ENCODE measurements around the gene GJA10.
"Not testable (repeated sequence)": the region's sequence is repeated elsewhere in the genome, so short reads cannot be mapped to it uniquely, and the experiment has no call there.

GJA10 gene

DNA sequence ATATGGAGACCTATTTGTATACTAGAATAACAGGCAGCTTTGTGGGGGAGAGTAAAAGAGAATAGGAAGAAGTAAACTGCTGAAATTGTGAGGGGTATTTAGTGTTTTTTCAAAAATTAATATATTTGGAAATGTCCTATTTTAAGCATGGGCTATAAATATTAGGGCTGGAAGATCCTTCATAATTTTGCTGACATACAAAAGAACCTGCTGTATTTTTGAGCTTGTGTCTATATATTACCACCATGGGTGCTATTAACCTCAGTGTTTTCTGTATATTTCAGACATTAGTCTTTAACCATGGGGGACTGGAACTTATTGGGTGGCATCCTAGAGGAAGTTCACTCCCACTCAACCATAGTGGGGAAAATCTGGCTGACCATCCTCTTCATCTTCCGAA, at the start of gene GJA10:
GJA10 (plus strand) TSS at position 301 of the 400 bp plus-strand sequence; CDS start at position 301, 0 bp downstream.
- DNase-seq (ENCODE audit: low read depth in 1 of 2, low spot score in 1 of 2) = no peak

DNA sequence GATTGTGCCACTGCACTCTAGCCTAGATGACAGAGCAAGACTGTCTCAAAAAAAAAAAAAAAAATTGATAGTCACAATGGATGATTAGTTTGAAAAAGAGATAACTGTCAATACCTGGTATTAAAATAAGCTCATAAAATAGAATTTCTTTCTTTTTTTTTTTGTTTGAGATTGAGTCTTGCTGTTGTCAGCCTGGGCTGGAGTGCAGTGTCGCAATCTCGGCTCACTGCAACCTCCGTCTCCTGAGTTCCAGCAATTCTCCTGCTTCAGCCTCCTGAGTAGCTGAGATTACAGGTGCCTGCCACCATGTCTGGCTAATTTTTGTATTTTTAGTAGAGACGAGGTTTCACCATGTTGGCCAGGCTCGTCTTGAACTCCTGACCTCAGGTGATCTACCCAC, 46.8 kb upstream of the GJA10 start:
- not testable (repeated sequence) for DNase-seq (ENCODE audit: low read depth in 1 of 2, low spot score in 1 of 2)

DNA sequence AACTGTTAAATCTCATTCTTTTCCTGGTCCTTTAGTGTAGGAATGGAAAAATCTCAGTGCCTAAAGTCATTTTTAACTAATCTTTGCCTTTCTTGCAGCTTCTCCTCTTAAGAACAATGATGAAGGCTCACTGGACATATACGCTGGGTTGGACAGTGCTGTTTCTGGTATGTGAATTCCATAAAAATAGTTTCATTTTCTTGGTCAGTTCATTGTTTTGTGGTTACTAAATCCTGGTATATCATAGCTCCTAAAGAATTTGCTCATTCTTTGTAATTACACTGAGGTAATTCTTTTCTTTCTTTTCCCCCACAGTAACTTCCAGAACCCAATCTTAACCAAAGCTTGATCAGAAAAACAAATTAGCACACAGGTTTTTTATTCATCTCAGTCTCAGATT, 41.2 kb upstream of the GJA10 start:
- DNase-seq (ENCODE audit: low read depth in 1 of 2, low spot score in 1 of 2) = no peak

DNA sequence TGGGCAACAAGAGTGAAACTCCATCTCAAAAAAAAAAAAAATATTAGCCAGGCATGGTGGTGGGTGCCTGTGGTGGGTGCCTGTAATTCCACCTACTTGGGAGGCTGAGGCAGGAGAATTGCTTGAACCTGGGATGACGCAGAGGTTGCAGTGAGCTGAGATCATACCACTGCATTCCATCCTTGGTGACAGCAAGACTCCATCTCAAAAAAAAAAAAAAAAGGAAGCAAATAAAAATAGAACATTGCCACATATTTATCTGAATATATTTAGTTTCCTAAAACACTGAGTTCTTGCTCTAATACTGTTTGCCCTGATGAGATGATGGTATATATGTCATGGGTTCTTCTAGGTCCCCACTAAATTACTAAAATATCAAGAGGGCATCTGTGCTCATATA, 36.2 kb upstream of the GJA10 start:
- no peak for DNase-seq (ENCODE audit: low read depth in 1 of 2, low spot score in 1 of 2)

DNA sequence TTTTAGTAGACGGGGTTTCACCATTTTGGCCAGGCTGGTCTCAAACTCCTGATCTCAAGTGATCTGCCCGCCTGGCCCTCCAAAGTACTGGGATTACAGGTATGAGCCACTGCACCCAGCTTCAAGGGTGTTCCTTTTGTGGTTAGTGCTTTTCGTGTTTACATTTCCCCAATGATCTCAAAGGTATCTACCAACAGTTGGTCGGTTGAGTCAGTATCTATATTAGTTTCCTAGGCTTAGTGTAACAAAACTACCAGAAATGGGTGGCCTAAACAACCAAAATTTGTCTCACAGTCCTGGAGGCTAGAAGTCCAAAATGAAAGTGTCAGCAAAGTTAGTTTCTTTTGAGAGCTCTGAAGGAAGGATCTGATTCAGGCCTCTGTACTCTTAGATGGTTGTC, 34.5 kb upstream of the GJA10 start:
- no peak for DNase-seq (ENCODE audit: low read depth in 1 of 2, low spot score in 1 of 2)

DNA sequence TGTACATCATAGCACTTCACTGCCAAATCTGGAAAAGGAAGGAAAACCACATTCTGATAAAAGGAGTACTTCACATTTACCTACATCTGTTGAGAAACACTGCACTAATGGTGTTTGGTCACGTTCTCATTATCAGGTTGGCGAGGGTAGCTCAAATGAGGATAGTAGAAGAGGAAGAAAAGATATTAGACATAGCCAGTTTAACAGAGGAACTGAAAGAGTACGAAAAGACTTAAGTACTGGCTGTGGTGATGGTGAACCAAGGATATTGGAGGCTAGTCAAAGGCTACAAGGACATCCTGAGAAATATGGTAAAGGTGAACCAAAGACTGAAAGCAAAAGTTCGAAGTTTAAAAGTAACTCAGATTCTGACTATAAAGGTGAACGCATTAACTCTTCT, 32.0 kb upstream of the GJA10 start:
- no peak for DNase-seq (ENCODE audit: low read depth in 1 of 2, low spot score in 1 of 2)

DNA sequence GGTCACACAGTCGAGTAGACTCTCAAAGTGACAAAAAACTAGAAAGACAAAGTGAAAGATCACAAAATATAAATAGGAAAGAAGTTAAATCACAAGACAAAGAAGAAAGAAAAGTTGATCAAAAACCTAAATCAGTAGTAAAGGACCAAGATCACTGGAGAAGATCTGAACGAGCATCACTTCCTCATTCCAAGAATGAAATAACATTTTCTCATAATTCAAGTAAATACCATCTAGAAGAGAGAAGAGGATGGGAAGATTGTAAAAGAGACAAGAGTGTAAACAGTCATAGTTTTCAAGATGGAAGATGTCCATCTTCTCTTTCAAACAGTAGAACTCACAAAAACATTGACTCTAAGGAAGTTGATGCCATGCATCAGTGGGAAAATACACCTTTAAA, 31.6 kb upstream of the GJA10 start:
- no peak for DNase-seq (ENCODE audit: low read depth in 1 of 2, low spot score in 1 of 2)

DNA sequence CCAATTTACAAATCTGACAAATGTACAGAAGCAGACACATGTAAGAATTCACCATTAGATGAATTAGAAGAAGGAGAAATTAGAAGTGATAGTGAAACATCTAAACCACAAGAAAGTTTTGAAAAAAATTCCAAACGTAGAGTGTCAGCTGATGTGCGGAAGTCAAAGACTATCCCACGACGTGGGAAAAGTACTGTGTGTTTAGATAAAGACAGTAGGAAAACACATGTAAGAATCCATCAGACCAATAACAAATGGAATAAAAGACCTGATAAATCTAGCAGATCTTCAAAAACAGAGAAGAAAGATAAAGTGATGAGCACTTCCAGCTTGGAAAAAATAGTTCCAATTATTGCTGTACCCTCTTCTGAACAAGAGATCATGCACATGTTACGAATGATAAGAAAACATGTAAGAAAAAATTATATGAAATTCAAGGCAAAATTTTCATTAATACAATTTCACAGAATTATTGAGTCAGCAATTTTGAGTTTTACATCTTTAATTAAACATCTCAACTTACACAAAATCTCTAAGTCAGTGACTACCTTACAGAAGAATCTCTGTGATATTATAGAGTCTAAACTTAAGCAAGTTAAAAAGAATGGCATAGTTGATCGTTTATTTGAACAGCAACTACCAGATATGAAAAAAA, 28.1 kb upstream of the GJA10 start:
- no peak for DNase-seq (ENCODE audit: low read depth in 1 of 2, low spot score in 1 of 2)

DNA sequence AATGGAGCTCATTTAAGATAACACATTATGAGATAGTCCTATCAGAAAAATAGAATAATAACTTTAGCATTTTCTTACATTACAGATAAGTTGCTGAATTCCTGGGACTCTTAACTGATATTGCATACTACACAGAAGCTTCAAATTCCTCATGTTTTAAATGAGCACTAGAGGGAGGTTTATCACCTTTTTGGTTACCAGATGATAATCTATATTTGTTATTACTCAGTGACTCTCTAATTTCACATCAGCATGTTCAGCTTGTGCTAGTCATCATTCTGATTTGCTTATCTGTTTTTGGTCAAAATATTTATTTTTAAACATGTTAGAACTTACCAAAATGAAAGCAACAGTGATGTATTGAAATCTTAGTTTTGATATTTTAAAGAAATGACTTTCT, 20.5 kb upstream of the GJA10 start:
- no peak for DNase-seq (ENCODE audit: low read depth in 1 of 2, low spot score in 1 of 2)

DNA sequence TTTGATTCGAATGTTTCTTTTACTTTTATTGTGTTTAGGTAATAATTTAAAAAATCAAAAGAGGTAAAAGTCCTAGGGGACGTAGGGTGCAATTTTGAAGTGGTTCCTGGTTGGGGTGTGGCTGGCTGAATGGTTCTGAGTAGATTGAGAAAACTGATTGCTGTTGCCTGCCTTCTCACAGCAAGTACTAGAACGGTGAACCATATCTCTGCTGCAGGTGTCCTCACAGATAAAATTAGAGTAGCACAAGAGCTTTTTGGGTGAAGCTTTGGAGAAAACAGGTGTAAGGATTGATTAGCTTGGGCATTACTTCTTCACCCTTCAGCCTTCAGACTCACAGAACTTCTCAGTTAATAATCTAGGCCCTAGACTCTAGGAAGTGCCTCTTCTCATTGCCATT, 19.8 kb upstream of the GJA10 start:
- no peak for DNase-seq (ENCODE audit: low read depth in 1 of 2, low spot score in 1 of 2)

DNA sequence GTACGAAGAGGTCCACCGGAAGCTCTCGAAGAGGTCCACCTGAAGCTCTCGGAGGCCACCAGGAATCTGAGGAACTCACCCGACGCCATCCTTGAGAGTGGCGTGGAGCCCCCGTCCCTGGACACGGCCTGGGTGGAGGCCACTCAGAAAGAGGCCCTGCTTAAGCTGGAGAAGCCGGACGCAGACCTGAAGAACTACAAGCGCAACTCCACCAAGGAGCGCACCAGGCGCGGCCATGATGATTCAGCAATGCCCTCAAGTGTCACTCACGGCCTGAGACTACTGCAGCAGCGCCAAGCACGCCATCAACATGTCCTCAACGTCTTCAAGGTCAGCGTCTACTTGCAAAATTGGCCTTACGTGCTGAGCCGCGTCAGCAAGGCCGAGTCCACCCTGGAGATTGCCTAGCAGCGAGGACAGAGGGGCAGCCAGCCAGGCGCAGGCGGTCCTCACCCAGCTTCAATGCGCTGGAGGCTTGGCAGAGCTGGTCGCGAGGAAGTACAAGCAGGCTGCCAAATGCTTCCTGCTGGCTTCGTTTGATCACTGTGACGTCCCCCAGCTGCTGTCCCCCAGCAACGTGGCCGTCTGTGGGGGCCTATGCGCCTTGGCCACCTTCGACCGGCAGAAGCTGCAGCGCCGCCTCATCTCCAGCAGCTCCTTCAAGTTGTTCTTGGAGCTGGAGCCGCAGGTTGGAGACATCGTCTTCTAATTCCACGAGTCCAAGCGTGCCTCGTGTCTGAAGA, 7.7 kb upstream of the GJA10 start:
- no peak for DNase-seq (ENCODE audit: low read depth in 1 of 2, low spot score in 1 of 2)

DNA sequence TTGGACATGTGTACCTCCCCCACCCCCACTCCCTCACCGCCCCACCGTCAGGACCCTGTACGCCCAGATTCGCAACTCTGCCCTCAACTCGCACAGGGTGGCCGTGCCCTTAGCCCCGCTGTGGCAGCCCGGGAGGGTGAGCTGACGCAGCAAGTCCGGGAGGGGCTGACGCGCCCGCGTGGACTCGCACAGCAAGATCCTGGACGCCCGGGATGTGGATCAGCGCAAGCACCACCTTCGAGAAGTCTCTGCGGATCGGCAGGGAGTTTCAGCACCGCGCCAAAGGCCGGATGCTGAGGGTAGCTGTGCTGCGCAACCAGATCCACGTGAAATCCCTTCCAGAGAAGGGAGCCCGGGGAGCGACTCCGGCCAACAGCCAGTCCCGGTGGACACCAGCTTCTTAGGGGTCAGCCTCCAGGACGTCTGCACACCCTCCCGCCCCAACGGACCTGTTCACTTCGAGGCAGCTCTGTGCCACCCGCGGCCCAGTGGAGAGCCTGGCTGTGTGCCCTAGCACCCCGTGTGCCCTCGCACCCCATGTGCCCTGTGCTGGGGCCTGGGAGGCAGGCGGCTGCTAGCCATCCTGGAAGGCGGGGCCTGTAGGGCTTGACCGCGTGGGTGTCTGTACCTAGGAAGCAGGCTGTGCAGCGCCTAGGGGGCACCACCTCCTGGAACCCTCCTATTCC, 6.7 kb upstream of the GJA10 start:
- no peak for DNase-seq (ENCODE audit: low read depth in 1 of 2, low spot score in 1 of 2)

DNA sequence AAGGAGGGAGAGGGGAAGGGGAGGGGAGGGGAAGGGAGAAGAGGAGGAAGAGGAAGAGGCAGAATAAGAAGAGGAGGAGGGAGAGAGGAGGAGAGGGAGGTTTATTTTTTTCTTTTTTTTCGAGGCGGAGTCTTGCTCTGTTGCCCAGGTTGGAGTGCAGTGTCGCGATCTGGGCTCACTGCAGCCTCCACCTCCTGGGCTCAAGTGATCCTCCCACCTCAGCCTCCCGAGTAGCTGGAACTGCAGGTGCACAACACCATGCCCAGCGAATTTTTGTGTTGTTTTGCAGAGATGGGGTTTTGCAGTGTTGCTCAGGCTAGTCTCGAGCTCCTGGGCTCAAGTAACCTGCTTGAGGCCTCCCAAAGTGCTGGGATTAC, 6.1 kb upstream of the GJA10 start:
- DNase-seq (ENCODE audit: low read depth in 1 of 2, low spot score in 1 of 2) = no peak

DNA sequence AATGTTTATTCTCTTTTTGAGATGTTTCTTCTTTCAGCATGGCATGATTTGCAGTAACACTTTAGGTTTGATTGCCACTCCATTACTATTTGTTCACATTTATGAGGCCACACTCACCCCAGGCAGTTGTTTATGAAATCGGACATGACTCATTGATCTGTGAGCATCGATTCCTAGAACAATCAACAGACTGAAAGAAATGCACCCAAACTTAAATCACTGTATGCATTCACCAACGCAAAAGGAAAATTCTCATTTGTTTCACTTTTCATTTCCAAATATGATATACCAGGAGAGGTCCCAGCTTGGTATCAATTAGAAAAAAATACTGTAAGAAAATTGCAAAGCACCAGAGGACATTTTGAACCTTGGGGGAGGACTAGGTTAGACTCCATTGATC, 5.4 kb upstream of the GJA10 start:
- no peak for DNase-seq (ENCODE audit: low read depth in 1 of 2, low spot score in 1 of 2)

DNA sequence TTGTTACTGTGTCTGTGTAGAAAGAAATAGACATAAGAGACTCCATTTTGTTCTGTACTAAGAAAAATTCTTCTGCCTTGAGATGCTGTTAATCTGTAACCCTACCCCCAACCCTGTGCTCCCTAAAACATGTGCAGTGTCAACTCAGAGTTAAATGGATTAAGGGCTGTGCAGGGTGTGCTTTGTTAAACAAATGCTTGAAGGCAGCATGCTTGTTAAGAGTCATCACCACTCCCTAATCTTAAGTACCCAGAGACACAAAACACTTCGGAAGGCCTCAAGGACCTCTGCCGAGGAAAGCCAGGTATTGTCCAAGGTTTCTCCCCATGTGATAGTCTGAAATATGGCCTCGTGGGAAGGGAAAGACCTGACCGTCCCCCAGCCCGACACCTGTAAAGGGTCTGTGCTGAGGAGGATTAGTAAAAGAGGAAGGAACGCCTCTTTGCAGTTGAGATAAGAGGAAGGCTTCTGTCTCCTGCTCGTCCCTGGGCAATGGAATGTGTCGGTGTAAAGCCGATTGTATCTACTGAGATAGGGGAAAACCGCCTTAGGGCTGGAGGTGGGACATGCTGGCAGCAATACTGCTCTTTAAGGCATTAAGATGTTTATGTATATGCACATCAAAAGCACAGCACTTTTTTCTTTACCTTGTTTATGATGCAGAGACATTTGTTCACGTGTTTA, 3.3 kb upstream of the GJA10 start:
- not testable (repeated sequence) for DNase-seq (ENCODE audit: low read depth in 1 of 2, low spot score in 1 of 2)

DNA sequence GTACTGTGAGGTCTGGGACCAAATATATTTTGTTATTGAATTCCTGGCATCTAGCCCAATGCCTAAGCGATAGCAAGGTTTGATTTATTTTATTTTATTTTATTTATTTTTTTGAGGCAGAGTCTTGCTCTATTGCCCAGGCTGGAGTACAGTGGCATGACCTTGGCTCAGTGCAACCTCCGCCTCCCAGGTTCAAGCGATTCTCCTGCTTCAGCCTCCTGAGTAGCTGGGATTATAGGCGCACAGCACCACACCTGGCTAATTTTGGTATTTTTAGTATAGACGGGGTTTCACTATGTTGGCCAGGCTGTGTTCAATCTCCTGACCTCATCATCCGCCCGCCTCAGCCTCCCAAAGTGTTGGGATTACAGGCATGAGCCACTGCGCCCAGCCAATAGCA, 1.7 kb upstream of the GJA10 start:
- DNase-seq (ENCODE audit: low read depth in 1 of 2, low spot score in 1 of 2) = not testable (repeated sequence)

DNA sequence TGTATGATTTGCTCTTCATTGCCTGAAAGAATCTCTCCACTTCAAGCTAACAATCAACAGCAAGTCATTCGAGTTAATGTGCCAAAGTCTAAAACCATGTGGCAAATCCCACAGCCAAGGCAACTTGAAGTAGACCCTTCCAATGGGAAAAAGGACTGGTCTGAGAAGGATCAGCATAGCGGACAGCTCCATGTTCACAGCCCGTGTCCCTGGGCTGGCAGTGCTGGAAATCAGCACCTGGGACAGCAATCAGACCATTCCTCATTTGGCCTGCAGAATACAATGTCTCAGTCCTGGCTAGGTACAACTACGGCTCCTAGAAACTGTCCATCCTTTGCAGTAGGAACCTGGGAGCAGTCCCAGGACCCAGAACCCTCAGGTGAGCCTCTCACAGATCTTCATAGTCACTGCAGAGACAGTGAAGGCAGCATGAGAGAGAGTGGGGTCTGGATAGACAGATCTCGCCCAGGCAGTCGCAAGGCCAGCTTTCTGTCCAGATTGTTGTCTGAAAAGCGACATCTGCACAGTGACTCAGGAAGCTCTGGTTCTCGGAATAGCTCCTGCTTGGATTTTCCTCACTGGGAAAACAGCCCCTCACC, 1.1 kb downstream of the GJA10 start:
- DNase-seq (ENCODE audit: low read depth in 1 of 2, low spot score in 1 of 2) = no peak

DNA sequence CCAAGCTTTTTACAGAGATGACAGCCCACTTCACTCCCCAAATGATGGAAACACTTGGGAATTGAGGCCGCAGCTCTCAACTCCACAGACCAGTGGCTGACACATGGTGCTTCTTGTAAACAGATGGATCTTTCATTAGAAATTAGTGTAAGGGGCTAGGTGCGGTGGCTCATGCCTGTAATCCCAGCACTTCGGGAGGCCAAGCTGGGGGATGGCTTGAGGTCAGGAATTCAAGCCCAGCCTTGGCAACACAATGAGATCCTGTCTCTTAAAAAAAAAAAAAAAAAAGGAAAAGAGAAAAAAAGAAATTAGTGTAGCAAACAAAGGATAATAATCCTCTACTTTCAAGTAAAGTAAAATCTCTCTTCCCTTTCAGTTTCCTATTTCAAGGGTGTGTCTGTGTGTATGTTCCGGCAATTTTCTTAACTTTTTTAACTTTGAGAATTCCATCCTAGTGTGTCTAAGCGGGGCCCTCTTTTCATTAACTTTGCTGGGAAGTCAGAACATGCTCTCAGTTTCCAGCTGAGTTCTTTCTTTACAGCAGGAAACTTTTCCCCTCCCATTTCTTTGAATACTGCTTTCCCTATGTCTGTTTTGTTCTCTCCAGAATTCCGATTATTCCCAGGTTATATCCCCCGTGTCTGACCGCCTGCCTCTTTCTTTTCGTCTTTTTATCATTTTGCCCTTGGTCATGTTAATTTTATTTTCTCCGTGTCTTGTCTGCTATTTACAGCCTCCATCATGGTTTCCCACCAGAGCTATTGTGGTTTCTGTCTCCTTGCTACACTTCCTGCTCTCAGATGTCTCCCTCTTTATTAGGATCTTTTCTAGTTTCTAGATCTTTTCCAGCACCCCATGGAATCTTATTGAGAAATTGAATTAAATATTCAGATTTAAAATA, 16.0 kb downstream of the GJA10 start:
- DNase-seq (ENCODE audit: low read depth in 1 of 2, low spot score in 1 of 2) = not testable (repeated sequence)

DNA sequence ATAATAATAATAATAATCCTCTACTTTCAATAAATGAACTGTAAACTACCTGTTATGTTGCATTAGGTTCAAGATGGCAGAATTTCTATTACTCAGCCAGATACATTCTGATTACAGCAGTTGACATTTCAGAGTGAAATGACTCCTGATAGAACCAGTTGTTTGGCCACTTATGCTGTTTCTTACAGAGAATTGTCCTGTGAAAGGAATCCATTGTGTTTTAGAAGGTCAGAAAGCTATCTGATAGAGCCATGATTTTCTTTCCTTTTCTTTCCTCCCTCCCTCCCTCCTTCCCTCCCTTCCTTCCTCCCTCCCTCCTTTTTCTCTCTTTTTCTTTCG, 16.6 kb downstream of the GJA10 start:
- no peak for DNase-seq (ENCODE audit: low read depth in 1 of 2, low spot score in 1 of 2)

DNA sequence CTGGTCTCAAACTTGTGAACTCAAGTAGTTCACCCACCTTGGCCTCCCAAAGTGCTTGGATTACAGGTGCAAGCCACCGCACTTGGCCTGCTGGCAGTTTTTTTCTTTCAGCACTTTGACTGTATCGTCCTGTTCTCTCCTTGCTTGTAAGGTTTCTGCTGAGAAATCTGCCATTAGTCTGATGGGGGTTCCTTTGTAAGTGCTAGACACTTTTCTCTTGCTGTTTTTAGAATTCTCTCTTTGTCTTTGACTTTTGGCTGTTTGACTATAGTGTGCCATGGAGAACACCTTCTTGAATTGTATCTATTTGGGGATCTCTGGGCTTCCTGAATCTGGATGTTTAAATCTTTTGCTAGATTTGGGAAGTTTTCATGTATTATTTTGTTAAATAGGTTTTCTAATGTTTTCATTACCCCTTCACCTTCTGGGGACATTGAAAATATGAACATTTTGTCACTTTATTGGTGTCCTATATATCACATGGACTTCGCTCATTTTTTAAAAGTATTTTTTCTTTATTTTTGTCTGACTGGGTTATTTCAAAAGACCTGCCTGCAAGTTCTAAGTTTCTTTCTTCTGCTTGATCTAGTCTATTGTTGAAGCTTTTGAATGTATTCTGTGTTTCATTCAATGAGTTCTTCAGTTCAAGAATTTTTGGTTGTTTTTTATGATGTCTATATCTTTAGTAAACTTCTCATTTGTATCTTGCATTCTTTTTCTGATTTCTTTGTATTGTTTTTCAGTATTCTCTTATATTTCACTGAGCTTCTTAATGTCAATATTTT, 22.1 kb downstream of the GJA10 start:
- no peak for DNase-seq (ENCODE audit: low read depth in 1 of 2, low spot score in 1 of 2)

All from activated T-helper 1 cell treated with anti-CD3 and anti-CD28 coated beads, Interleukin-2, amount 50 U/mL, for 16 hours (primary cell).